Panc1 (cell line): Measurements from ENCODE around the gene PPP6R2. TPM values are rescaled to one million over a fixed set of nuclear protein-coding genes. Genes with fewer than 3 reads are reported as not detected.
"Not testable (repeated sequence)": the region's sequence is repeated elsewhere in the genome, so short reads cannot be mapped to it uniquely, and the experiment has no call there.

ENCODE experiments used
- ATAC-seq: fragments of 200-7000 bp; cut with Tn5 transposase; 2 replicates; pipeline ENCODE4 v1.9.1; 2020; ENCODE audit warnings: mild to moderate bottlenecking, moderate library complexity
- BruUV-seq: library from RNA; stranded (reverse); fragments of 400-500 nt; replicated peaks from 2 replicates; lab custom pipeline; 2021; lab: Mats Ljungman, UMichigan
- CTCF ChIA-PET: fragments of 300-600 bp; sonication (Branson Sonifier 250); formaldehyde crosslinking; loops from one replicate; lab custom pipeline; 2022; ENCODE audit warnings: antibody characterized with exemption; lab: Charles Lee
- POLR2A ChIA-PET: fragments of 300-600 bp; sonication (Branson Sonifier 250); formaldehyde crosslinking; loops from one replicate; lab custom pipeline; 2022; ENCODE audit warnings: antibody characterized with exemption; lab: Charles Lee
- DNase-seq: peaks from one replicate; pipeline ENCODE4 v3.0.0-alpha.2; 2010; ENCODE audit warnings: low read depth, low spot score
- H3K27ac ChIP-seq: 2 replicates; pipeline ENCODE4 v1.5.1; 2011; ENCODE audit warnings: mild to moderate bottlenecking, low read length, inconsistent platforms
- H3K27me3 ChIP-seq: fragments of 200-500 bp; sonication (Bioruptor generic); 2 replicates; pipeline ENCODE4 v1.6.0; 2014; ENCODE audit warnings: low read length, inconsistent platforms; ENCODE audit not compliant: control insufficient read depth, insufficient read depth
- H3K36me3 ChIP-seq: fragments of 200-500 bp; sonication (Bioruptor generic); 2 replicates; pipeline ENCODE4 v1.5.1; 2014; ENCODE audit warnings: inconsistent platforms, mild to moderate bottlenecking, low read length, moderate library complexity; ENCODE audit not compliant: control insufficient read depth, insufficient read depth
- H3K4me1 ChIP-seq: 2 replicates; pipeline ENCODE4 v1.5.1; 2011; ENCODE audit warnings: inconsistent platforms, mild to moderate bottlenecking, low read length, moderate library complexity; ENCODE audit not compliant: control insufficient read depth, insufficient read depth
- H3K4me3 ChIP-seq, 2 experiments: 2 replicates each; pipeline ENCODE4 v1.5.1; 2011 to 2012; ENCODE audit warnings: low read depth in 2 of 2, low read length in 2 of 2, mild to moderate bottlenecking in 2 of 2, inconsistent platforms in 1 of 2, moderate library complexity in 1 of 2
- H3K9me3 ChIP-seq: fragments of 200-500 bp; sonication (Bioruptor generic); 2 replicates; pipeline ENCODE4 v1.5.1; 2014; ENCODE audit warnings: low read depth, mild to moderate bottlenecking, inconsistent platforms, low read length, moderate library complexity; ENCODE audit not compliant: control insufficient read depth, insufficient read depth
- CTCF ChIP-seq: fragments of 450-650 bp; IDR thresholded peaks from 2 replicates; pipeline ENCODE4 v1.5.1; 2017; ENCODE audit warnings: mild to moderate bottlenecking
- POLR2AphosphoS5 ChIP-seq: IDR thresholded peaks from 2 replicates; pipeline ENCODE4 v1.6.1; 2012; ENCODE audit warnings: mild to moderate bottlenecking, low read depth, low read length, moderate library complexity
- REST ChIP-seq, 2 experiments: IDR thresholded peaks; 2 replicates each; pipeline ENCODE4 v1.6.1; 2011 to 2012; ENCODE audit warnings: low read depth in 2 of 2, control low read depth in 1 of 2, low read length in 1 of 2, mild to moderate bottlenecking in 1 of 2, moderate library complexity in 1 of 2; ENCODE audit not compliant: insufficient read depth in 1 of 2
- TCF7L2 ChIP-seq: IDR thresholded peaks from 2 replicates; pipeline ENCODE4 v1.6.1; 2011; ENCODE audit warnings: mild to moderate bottlenecking, low read depth, low read length, inconsistent platforms
- in situ Hi-C: cut with HindIII; loops from 2 replicates; pipeline ENCODE4 v1.10.0; 2016; ENCODE audit warnings: low sequenced_read_pairs, low pct_unique_long_range_greater_than_20kb
- intact Hi-C: fragments of 100-400 bp; cut with micrococcal nuclease; formaldehyde crosslinking; loops from one replicate; pipeline ENCODE4 v1.10.0; 2022; ENCODE audit not compliant: unreplicated experiment
- total RNA-seq: library from RNA; stranded (reverse); gene quantifications from one replicate; pipeline ENCODE4 v1.2.1, GENCODE V29; 2021; ENCODE audit not compliant: unreplicated experiment

The PPP6R2 gene
- total RNA-seq, 1 experiment from 2014 or later, result 52.8 TPM

- H3K27ac ChIP-seq, H3K27me3 ChIP-seq, ATAC-seq, H3K4me1 ChIP-seq, H3K4me3 ChIP-seq, DNase-seq, BruUV-seq, in situ Hi-C loops, H3K9me3 ChIP-seq, POLR2A ChIA-PET, intact Hi-C loops, H3K36me3 ChIP-seq, CTCF ChIA-PET: not testable (repeated sequence)
Observed at GRCh38 chr22:50363803-50364194, 20.7 kb downstream of the PPP6R2 start.

- intact Hi-C loops, result no loop called here
- H3K4me1 ChIP-seq, result peaks cover 6% of the 10 kb centered on the region; the same call in 1 of the 2 replicates
- H3K4me3 ChIP-seq, result no peak overlapping the region
- in situ Hi-C loops, result no loop called here
- no TSS peak for BruUV-seq
- ChIA-PET POLR2A (no interaction called here), CTCF (no interaction called here)
- TF ChIP-seq REST (IDR thresholded peaks at IDR 0.05; ENCODE audit: insufficient read depth in 1 of 2, low read depth in 2 of 2, low read length in 1 of 2) (no peak), POLR2AphosphoS5 (no peak), CTCF (no peak)
- DNase-seq (no peak), ATAC-seq (no peak)
- 0 out of 2 replicates have a peak, but pooled peaks cover 2% of the 10 kb centered on the region for H3K36me3 ChIP-seq
- no peak overlapping the region for H3K27ac ChIP-seq
- H3K9me3 ChIP-seq, result no peaks in the 10 kb centered on the region
- no peaks in the 10 kb centered on the region for H3K27me3 ChIP-seq
Observed at GRCh38 chr22:50367778-50368500, 24.8 kb downstream of the PPP6R2 start.

GRCh38 chr22:50371101-50371648, 28.0 kb downstream of the PPP6R2 start:
- DNase-seq (no peak), ATAC-seq (no peak)
- intact Hi-C loops (no loop called here), in situ Hi-C loops (no loop called here)
- H3K27ac ChIP-seq, result no peak overlapping the region
- CTCF ChIA-PET, result no interaction called here
- no TSS peak for BruUV-seq
- H3K27me3 ChIP-seq, result no peaks in the 10 kb centered on the region
- H3K36me3 ChIP-seq, result peaks cover 6% of the 10 kb centered on the region; the same call in 1 of the 2 replicates
- no peak overlapping the region for H3K4me3 ChIP-seq
- no peak for TF ChIP-seq CTCF
- no peak for TF ChIP-seq TCF7L2
- TF ChIP-seq POLR2AphosphoS5, result no peak
- no peaks in the 10 kb centered on the region for H3K9me3 ChIP-seq
- POLR2A ChIA-PET, result no interaction called here
- 0 out of 2 replicates have a peak, but pooled peaks cover 2% of the 10 kb centered on the region for H3K4me1 ChIP-seq
